ENCODE measurements around the gene ACOXL. TPM values are rescaled to one million over a fixed set of nuclear protein-coding genes. Genes with fewer than 3 reads are reported as not detected.
A peak's percentile ranks its signal among the peaks of the same experiment; 100 is the strongest.

The ACOXL gene
- total RNA-seq, 2 donors from 2014 or later, result 0.52 TPM; not detected in 1

- intact Hi-C loops (cut with DNase I), result no loop called here
- 81 to 89% methylated on average over 4 of the region's 4 CpGs for WGBS, 2 donors
- Histone ChIP-seq H3K36me3 (replicated peaks in 1 of 2; ENCODE audit: insufficient read depth in 1 of 2, low read depth in 2 of 2) (no peaks in the 10 kb centered on the region), H3K27me3 (no peaks in the 10 kb centered on the region), H3K27ac (no peak overlapping the region), H3K4me1 (no peaks in the 10 kb centered on the region), H3K4me3 (no peak overlapping the region), H3K9me3 (no peaks in the 10 kb centered on the region)
- no peak for DNase-seq
- no peak for ATAC-seq
- TF ChIP-seq CTCF (IDR thresholded peaks at IDR 0.05) (no peak), POLR2A (IDR thresholded peaks at IDR 0.05) (no peak)
These were observed 378.9 kb downstream of the ACOXL start for GRCh38 chr2:111111101-111111755.

GRCh38 chr2:111113838-111114237, 381.5 kb downstream of the ACOXL start:
- ATAC-seq (no peak), DNase-seq (no peak)
- H3K4me1 ChIP-seq, result peaks cover 18% of the 10 kb centered on the region
- no peak overlapping the region for H3K4me3 ChIP-seq
- intact Hi-C loops (cut with DNase I), result no loop called here
- H3K27ac ChIP-seq, result no peak overlapping the region
- H3K9me3 ChIP-seq, result no peaks in the 10 kb centered on the region
- no peaks in the 10 kb centered on the region for H3K36me3 ChIP-seq (replicated peaks in 1 of 2; ENCODE audit: insufficient read depth in 1 of 2, low read depth in 2 of 2)
- no peaks in the 10 kb centered on the region for H3K27me3 ChIP-seq
- TF ChIP-seq POLR2A (IDR thresholded peaks at IDR 0.05), result no peak
- TF ChIP-seq CTCF (IDR thresholded peaks at IDR 0.05), result no peak
- WGBS, 2 donors, result 55 to 58% methylated on average over 1 of the region's 1 CpG

GRCh38 chr2:111116011-111116746, 383.8 kb downstream of the ACOXL start:
- ATAC-seq (no peak), DNase-seq (no peak)
- H3K27me3 ChIP-seq, result peaks cover 0 to 6% of the 10 kb centered on the region in 2 donors
- H3K36me3 ChIP-seq (replicated peaks in 1 of 2; ENCODE audit: insufficient read depth in 1 of 2, low read depth in 2 of 2), result no peaks in the 10 kb centered on the region
- 50 to 65% methylated on average over 7 of the region's 7 CpGs for WGBS, 2 donors
- no peak overlapping the region for H3K27ac ChIP-seq
- no peak overlapping the region for H3K4me3 ChIP-seq
- H3K4me1 ChIP-seq, result peaks cover 30% of the 10 kb centered on the region
- TF ChIP-seq CTCF (IDR thresholded peaks at IDR 0.05) (no peak), POLR2A (IDR thresholded peaks at IDR 0.05) (no peak)
- intact Hi-C loops (cut with DNase I), result no loop called here
- H3K9me3 ChIP-seq, result no peaks in the 10 kb centered on the region

GRCh38 chr2:111116843-111117597, 384.6 kb downstream of the ACOXL start:
- H3K4me3 ChIP-seq, result no peak overlapping the region
- no peak overlapping the region for H3K27ac ChIP-seq
- WGBS, 2 donors, result 2 to 4% methylated on average over 29 to 30 of the region's 30 CpGs
- H3K36me3 ChIP-seq (replicated peaks in 1 of 2; ENCODE audit: insufficient read depth in 1 of 2, low read depth in 2 of 2), result no peaks in the 10 kb centered on the region
- TF ChIP-seq POLR2A (IDR thresholded peaks at IDR 0.05), result no peak
- TF ChIP-seq CTCF (IDR thresholded peaks at IDR 0.05), result peak; percentile 74 to 97 (median 94)
- DNase-seq (peak; percentile 81 to 85 (median 84)), ATAC-seq (peak; percentile 50)
- H3K27me3 ChIP-seq, result peaks cover 0 to 6% of the 10 kb centered on the region in 2 donors
- no peaks in the 10 kb centered on the region for H3K9me3 ChIP-seq
- intact Hi-C loops (cut with DNase I), result no loop called here
- peaks cover 37% of the 10 kb centered on the region for H3K4me1 ChIP-seq

Measured in body of pancreas (tissue), 4 donors.